ENCODE data around the gene ST6GAL2. TPM values are rescaled to one million over a fixed set of nuclear protein-coding genes. Genes with fewer than 3 reads are reported as not detected.

ST6GAL2 gene
- polyA plus RNA-seq, 3 donors: not detected

- Mint-ChIP-seq H3K27ac (no peak overlapping the region), H3K4me1 (no peaks in the 10 kb centered on the region)
- no peaks in the 10 kb centered on the region for H3K9me3 ChIP-seq (replicated peaks in 1 of 2; ENCODE audit: control insufficient read depth in 1 of 2, insufficient read depth in 1 of 2, low read length in 2 of 2)
These were observed 19.3 kb downstream of the ST6GAL2 start for GRCh38 chr2:106866641-106867040.

GRCh38 chr2:106864051-106864450 is 21.9 kb downstream of the ST6GAL2 start:
- no peak overlapping the region for H3K9ac ChIP-seq (ENCODE audit: insufficient read depth, low read length, poor library complexity, severe bottlenecking)

More at GRCh38 chr2:106866641-106867040, 19.3 kb downstream of the ST6GAL2 start:
- no CpG with 5 or more reads among the region's 3 CpGs for WGBS (ENCODE audit: insufficient coverage)
- Histone ChIP-seq H3K79me2 (ENCODE audit: insufficient read depth, low read length) (no peaks in the 10 kb centered on the region), H3K4me3 (replicated peaks in 1 of 3; ENCODE audit: low read depth in 2 of 3, low read length in 3 of 3) (no peak overlapping the region), H3K4me2 (replicated peaks; ENCODE audit: extremely low read depth, low read length, poor library complexity, severe bottlenecking) (no peak overlapping the region), H2AFZ (ENCODE audit: insufficient read depth, low read depth, low read length, poor library complexity, severe bottlenecking) (no peak overlapping the region), H3K4me1 (ENCODE audit: control insufficient read depth in 1 of 2, insufficient read depth in 2 of 2, low read length in 2 of 2) (no peaks in the 10 kb centered on the region), H3K36me3 (replicated peaks in 1 of 2; ENCODE audit: control insufficient read depth in 1 of 2, insufficient read depth in 2 of 2, low read length in 2 of 2) (no peaks in the 10 kb centered on the region), H4K20me1 (ENCODE audit: insufficient read depth, low read length) (no peaks in the 10 kb centered on the region), H3K9ac (ENCODE audit: insufficient read depth, low read length, poor library complexity, severe bottlenecking) (no peak overlapping the region), H3K27me3 (ENCODE audit: control insufficient read depth in 2 of 2, insufficient read depth in 2 of 2, low read length in 2 of 2) (no peaks in the 10 kb centered on the region), H3K27ac (ENCODE audit: low read depth in 1 of 2, low read length in 2 of 2) (no peak overlapping the region)
- Mint-ChIP-seq H3K36me3 (no peaks in the 10 kb centered on the region), H3K27me3 (ENCODE audit: low read depth in 3 of 3) (peaks cover 0 to 2% (median 0%) of the 10 kb centered on the region in 3 donors), H3K9me3 (peaks cover 0 to 2% (median 0%) of the 10 kb centered on the region in 7 donors), H3K4me3 (no peak overlapping the region)
- TF ChIP-seq CTCF (IDR thresholded peaks at IDR 0.05): no peak
- intact Hi-C loops (cut with micrococcal nuclease): no loop called here
- no peak for DNase-seq

More at GRCh38 chr2:106864051-106864450, 21.9 kb downstream of the ST6GAL2 start:
- WGBS (ENCODE audit: insufficient coverage): no CpG with 5 or more reads among the region's 2 CpGs
- Histone ChIP-seq H3K9me3 (replicated peaks in 1 of 2; ENCODE audit: control insufficient read depth in 1 of 2, insufficient read depth in 1 of 2, low read length in 2 of 2) (no peaks in the 10 kb centered on the region), H3K4me3 (replicated peaks in 1 of 3; ENCODE audit: low read depth in 2 of 3, low read length in 3 of 3) (no peak overlapping the region), H3K4me2 (replicated peaks; ENCODE audit: extremely low read depth, low read length, poor library complexity, severe bottlenecking) (no peak overlapping the region), H2AFZ (ENCODE audit: insufficient read depth, low read depth, low read length, poor library complexity, severe bottlenecking) (no peak overlapping the region), H3K36me3 (replicated peaks in 1 of 2; ENCODE audit: control insufficient read depth in 1 of 2, insufficient read depth in 2 of 2, low read length in 2 of 2) (no peaks in the 10 kb centered on the region), H3K27me3 (ENCODE audit: control insufficient read depth in 2 of 2, insufficient read depth in 2 of 2, low read length in 2 of 2) (no peaks in the 10 kb centered on the region), H3K79me2 (ENCODE audit: insufficient read depth, low read length) (no peaks in the 10 kb centered on the region), H4K20me1 (ENCODE audit: insufficient read depth, low read length) (no peaks in the 10 kb centered on the region), H3K27ac (ENCODE audit: low read depth in 1 of 2, low read length in 2 of 2) (no peak overlapping the region), H3K4me1 (ENCODE audit: control insufficient read depth in 1 of 2, insufficient read depth in 2 of 2, low read length in 2 of 2) (no peaks in the 10 kb centered on the region)
- H3K4me3 Mint-ChIP-seq: no peak overlapping the region
- H3K36me3 Mint-ChIP-seq: no peaks in the 10 kb centered on the region
- DNase-seq: no peak
- intact Hi-C loops (cut with micrococcal nuclease): no loop called here
- H3K27ac Mint-ChIP-seq: no peak overlapping the region
- no peak for TF ChIP-seq CTCF (IDR thresholded peaks at IDR 0.05)
- H3K9me3 Mint-ChIP-seq: peaks cover 0 to 6% (median 3%) of the 10 kb centered on the region in 7 donors
- no peaks in the 10 kb centered on the region for H3K4me1 Mint-ChIP-seq
- peaks cover 0 to 4% (median 0%) of the 10 kb centered on the region in 3 donors for H3K27me3 Mint-ChIP-seq (ENCODE audit: low read depth in 3 of 3)

Data from CD14-positive monocyte (primary cell).